Panc1 (cell line): ENCODE data around the gene ZFYVE21. TPM values are rescaled to one million over a fixed set of nuclear protein-coding genes. Genes with fewer than 3 reads are reported as not detected.
A peak's percentile ranks its signal among the peaks of the same experiment; 100 is the strongest.

Source experiments
- ATAC-seq: fragments of 200-7000 bp; cut with Tn5 transposase; 2 replicates; pipeline ENCODE4 v1.9.1; 2020; ENCODE audit warnings: mild to moderate bottlenecking, moderate library complexity
- BruUV-seq: library from RNA; stranded (reverse); fragments of 400-500 nt; replicated peaks from 2 replicates; lab custom pipeline; 2021; lab: Mats Ljungman, UMichigan
- CTCF ChIA-PET: fragments of 300-600 bp; sonication (Branson Sonifier 250); formaldehyde crosslinking; loops from one replicate; lab custom pipeline; 2022; ENCODE audit warnings: antibody characterized with exemption; lab: Charles Lee
- POLR2A ChIA-PET: fragments of 300-600 bp; sonication (Branson Sonifier 250); formaldehyde crosslinking; loops from one replicate; lab custom pipeline; 2022; ENCODE audit warnings: antibody characterized with exemption; lab: Charles Lee
- DNase-seq: peaks from one replicate; pipeline ENCODE4 v3.0.0-alpha.2; 2010; ENCODE audit warnings: low read depth, low spot score
- H3K27ac ChIP-seq: 2 replicates; pipeline ENCODE4 v1.5.1; 2011; ENCODE audit warnings: mild to moderate bottlenecking, low read length, inconsistent platforms
- H3K27me3 ChIP-seq: fragments of 200-500 bp; sonication (Bioruptor generic); 2 replicates; pipeline ENCODE4 v1.6.0; 2014; ENCODE audit warnings: low read length, inconsistent platforms; ENCODE audit not compliant: control insufficient read depth, insufficient read depth
- H3K36me3 ChIP-seq: fragments of 200-500 bp; sonication (Bioruptor generic); 2 replicates; pipeline ENCODE4 v1.5.1; 2014; ENCODE audit warnings: inconsistent platforms, mild to moderate bottlenecking, low read length, moderate library complexity; ENCODE audit not compliant: control insufficient read depth, insufficient read depth
- H3K4me1 ChIP-seq: 2 replicates; pipeline ENCODE4 v1.5.1; 2011; ENCODE audit warnings: inconsistent platforms, mild to moderate bottlenecking, low read length, moderate library complexity; ENCODE audit not compliant: control insufficient read depth, insufficient read depth
- H3K4me3 ChIP-seq, 2 experiments: 2 replicates each; pipeline ENCODE4 v1.5.1; 2011 to 2012; ENCODE audit warnings: low read depth in 2 of 2, low read length in 2 of 2, mild to moderate bottlenecking in 2 of 2, inconsistent platforms in 1 of 2, moderate library complexity in 1 of 2
- H3K9me3 ChIP-seq: fragments of 200-500 bp; sonication (Bioruptor generic); 2 replicates; pipeline ENCODE4 v1.5.1; 2014; ENCODE audit warnings: low read depth, mild to moderate bottlenecking, inconsistent platforms, low read length, moderate library complexity; ENCODE audit not compliant: control insufficient read depth, insufficient read depth
- POLR2AphosphoS5 ChIP-seq: IDR thresholded peaks from 2 replicates; pipeline ENCODE4 v1.6.1; 2012; ENCODE audit warnings: mild to moderate bottlenecking, low read depth, low read length, moderate library complexity
- SIN3A ChIP-seq: IDR thresholded peaks from 2 replicates; pipeline ENCODE4 v1.6.1; 2012; ENCODE audit warnings: low read depth, mild to moderate bottlenecking, low read length, moderate library complexity, borderline replicate concordance; ENCODE audit not compliant: insufficient read depth
- TCF7L2 ChIP-seq: IDR thresholded peaks from 2 replicates; pipeline ENCODE4 v1.6.1; 2011; ENCODE audit warnings: mild to moderate bottlenecking, low read depth, low read length, inconsistent platforms
- in situ Hi-C: cut with HindIII; loops from 2 replicates; pipeline ENCODE4 v1.10.0; 2016; ENCODE audit warnings: low sequenced_read_pairs, low pct_unique_long_range_greater_than_20kb
- intact Hi-C: fragments of 100-400 bp; cut with micrococcal nuclease; formaldehyde crosslinking; loops from one replicate; pipeline ENCODE4 v1.10.0; 2022; ENCODE audit not compliant: unreplicated experiment
- total RNA-seq: library from RNA; stranded (reverse); gene quantifications from one replicate; pipeline ENCODE4 v1.2.1, GENCODE V29; 2021; ENCODE audit not compliant: unreplicated experiment
- TF ChIP-seq, protein P1 (sequence below), 2 experiments: IDR thresholded peaks; 2 replicates each; pipeline ENCODE4 v1.6.1; 2011 to 2012; ENCODE audit warnings: low read depth in 2 of 2, control low read depth in 1 of 2, low read length in 1 of 2, mild to moderate bottlenecking in 1 of 2, moderate library complexity in 1 of 2; ENCODE audit not compliant: insufficient read depth in 1 of 2
- TF ChIP-seq, protein P2 (sequence below): fragments of 450-650 bp; IDR thresholded peaks from 2 replicates; pipeline ENCODE4 v1.5.1; 2017; ENCODE audit warnings: mild to moderate bottlenecking

ZFYVE21 gene
- total RNA-seq, 1 experiment from 2014 or later: 41.8 TPM

DNA sequence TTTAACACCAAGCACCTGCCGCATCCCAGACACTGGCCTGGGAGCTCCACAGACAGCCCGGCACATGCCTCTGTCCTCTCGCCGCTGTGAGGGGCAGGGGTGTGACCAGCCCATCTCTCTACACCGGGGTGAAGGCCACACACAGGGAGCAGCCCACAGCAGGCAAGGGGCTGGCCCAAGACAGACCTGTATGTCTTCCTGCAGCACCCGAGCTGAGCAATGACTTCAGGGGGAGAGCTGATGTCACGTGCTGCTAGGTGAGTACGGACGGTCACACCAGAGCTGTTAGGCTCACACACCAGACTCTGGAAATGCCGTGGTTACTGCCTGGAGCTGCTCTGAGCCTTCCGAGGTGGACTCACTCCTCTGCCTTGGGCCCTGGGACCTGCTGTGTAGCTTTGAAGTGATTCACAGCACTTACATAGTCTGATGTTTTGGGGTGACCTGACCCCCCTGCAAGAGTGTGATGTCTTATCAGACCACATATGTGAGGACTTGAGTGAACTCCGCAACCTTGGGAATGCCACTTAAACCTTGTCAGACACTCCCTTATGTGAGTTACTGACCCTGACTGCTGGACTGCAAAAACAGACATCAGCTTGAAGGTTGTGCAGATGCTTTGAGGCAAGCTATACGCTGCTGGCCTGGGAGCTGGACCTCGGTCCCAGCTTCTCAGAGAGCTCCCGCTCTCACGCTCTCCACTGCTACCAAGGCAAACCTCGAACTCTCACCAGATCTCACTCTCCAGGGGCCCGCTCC lies 2.1 kb upstream of the ZFYVE21 start:
- intact Hi-C loops: no loop called here
- H3K4me3 ChIP-seq: no peak overlapping the region
- H3K9me3 ChIP-seq: no peaks in the 10 kb centered on the region
- no peak for DNase-seq
- ChIA-PET POLR2A (no interaction called here), CTCF (no interaction called here)
- ATAC-seq: no peak
- no peak for TF ChIP-seq SIN3A
- TF ChIP-seq, protein P1, sequence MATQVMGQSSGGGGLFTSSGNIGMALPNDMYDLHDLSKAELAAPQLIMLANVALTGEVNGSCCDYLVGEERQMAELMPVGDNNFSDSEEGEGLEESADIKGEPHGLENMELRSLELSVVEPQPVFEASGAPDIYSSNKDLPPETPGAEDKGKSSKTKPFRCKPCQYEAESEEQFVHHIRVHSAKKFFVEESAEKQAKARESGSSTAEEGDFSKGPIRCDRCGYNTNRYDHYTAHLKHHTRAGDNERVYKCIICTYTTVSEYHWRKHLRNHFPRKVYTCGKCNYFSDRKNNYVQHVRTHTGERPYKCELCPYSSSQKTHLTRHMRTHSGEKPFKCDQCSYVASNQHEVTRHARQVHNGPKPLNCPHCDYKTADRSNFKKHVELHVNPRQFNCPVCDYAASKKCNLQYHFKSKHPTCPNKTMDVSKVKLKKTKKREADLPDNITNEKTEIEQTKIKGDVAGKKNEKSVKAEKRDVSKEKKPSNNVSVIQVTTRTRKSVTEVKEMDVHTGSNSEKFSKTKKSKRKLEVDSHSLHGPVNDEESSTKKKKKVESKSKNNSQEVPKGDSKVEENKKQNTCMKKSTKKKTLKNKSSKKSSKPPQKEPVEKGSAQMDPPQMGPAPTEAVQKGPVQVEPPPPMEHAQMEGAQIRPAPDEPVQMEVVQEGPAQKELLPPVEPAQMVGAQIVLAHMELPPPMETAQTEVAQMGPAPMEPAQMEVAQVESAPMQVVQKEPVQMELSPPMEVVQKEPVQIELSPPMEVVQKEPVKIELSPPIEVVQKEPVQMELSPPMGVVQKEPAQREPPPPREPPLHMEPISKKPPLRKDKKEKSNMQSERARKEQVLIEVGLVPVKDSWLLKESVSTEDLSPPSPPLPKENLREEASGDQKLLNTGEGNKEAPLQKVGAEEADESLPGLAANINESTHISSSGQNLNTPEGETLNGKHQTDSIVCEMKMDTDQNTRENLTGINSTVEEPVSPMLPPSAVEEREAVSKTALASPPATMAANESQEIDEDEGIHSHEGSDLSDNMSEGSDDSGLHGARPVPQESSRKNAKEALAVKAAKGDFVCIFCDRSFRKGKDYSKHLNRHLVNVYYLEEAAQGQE (IDR thresholded peaks at IDR 0.05; ENCODE audit: insufficient read depth in 1 of 2, low read depth in 2 of 2, low read length in 1 of 2): no peak
- no peak for TF ChIP-seq TCF7L2
- TF ChIP-seq, protein P2, sequence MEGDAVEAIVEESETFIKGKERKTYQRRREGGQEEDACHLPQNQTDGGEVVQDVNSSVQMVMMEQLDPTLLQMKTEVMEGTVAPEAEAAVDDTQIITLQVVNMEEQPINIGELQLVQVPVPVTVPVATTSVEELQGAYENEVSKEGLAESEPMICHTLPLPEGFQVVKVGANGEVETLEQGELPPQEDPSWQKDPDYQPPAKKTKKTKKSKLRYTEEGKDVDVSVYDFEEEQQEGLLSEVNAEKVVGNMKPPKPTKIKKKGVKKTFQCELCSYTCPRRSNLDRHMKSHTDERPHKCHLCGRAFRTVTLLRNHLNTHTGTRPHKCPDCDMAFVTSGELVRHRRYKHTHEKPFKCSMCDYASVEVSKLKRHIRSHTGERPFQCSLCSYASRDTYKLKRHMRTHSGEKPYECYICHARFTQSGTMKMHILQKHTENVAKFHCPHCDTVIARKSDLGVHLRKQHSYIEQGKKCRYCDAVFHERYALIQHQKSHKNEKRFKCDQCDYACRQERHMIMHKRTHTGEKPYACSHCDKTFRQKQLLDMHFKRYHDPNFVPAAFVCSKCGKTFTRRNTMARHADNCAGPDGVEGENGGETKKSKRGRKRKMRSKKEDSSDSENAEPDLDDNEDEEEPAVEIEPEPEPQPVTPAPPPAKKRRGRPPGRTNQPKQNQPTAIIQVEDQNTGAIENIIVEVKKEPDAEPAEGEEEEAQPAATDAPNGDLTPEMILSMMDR: no peak
- no peak for TF ChIP-seq POLR2AphosphoS5
- in situ Hi-C loops: no loop called here
- BruUV-seq: no TSS peak
- H3K27me3 ChIP-seq: no peaks in the 10 kb centered on the region
- H3K27ac ChIP-seq: peak overlapping the region; percentile 68; the same call in 1 of the 2 replicates
- no peaks in the 10 kb centered on the region; the same call in 1 of the 2 replicates for H3K36me3 ChIP-seq
- H3K4me1 ChIP-seq: peaks cover 12% of the 10 kb centered on the region

DNA sequence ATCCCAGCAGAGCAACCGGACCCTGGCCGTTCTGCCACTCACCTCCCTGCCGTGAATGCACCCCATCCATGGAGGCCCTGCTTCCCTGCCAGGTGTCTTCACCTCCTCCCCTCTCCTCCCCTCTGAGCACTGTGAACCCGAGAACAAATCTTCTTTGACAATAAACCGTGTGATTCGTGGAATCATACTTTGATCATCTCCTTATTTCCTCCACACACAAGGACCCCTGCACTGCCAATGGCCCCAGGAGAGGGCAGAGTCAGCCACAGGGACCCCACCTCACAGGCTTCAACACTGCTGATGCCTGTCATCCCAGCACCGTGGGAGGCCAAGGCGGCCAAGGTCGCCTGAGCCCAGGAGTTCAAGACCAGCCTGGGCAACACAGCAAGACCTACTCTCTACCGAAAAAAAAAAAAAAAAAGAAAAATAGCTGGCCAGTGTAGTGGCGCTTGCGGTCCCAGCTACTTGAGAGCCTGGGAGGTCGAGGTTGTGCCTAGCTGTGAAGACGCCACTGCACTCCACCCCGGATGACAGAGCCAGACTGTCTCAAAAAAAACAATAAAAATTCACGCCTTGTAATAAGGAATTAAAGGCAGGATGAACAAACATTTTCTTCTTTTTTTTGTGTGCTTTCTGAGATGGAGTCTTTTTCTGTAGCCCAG lies 1.4 kb upstream of the ZFYVE21 start:
- DNase-seq: no peak
- Histone ChIP-seq H3K27ac (peak overlapping the region; percentile 68), H3K36me3 (no peaks in the 10 kb centered on the region; the same call in 1 of the 2 replicates), H3K9me3 (no peaks in the 10 kb centered on the region), H3K27me3 (no peaks in the 10 kb centered on the region), H3K4me1 (peaks cover 12% of the 10 kb centered on the region), H3K4me3 (peak overlapping the region; percentile 55 to 58)
- no peak for TF ChIP-seq TCF7L2
- TF ChIP-seq, protein P2: no peak
- no peak for TF ChIP-seq SIN3A
- no peak for TF ChIP-seq POLR2AphosphoS5
- TF ChIP-seq, protein P1 (IDR thresholded peaks at IDR 0.05; ENCODE audit: insufficient read depth in 1 of 2, low read depth in 2 of 2, low read length in 1 of 2): no peak
- intact Hi-C loops: no loop called here
- ChIA-PET POLR2A (no interaction called here), CTCF (interaction anchor here (0.5 to 0.6 kb wide), 2 partner anchors 91 to 201 kb away, joined by 3 to 4 read pairs; no protein-coding TSS in a partner anchor)
- in situ Hi-C loops: no loop called here
- ATAC-seq: no peak
- TSS peak; percentile 93 for BruUV-seq
